Loucy (cell line): ENCODE data around the gene ZNF423.

ENCODE experiments used
- H2AFZ ChIP-seq: fragments of 200-600 bp; sonication (generic); 2 replicates; pipeline ENCODE4 v1.6.0; 2016; ENCODE audit warnings: antibody characterized with exemption, mild to moderate bottlenecking, low read length, moderate library complexity
- H3F3A ChIP-seq: fragments of 200-600 bp; 2 replicates; pipeline ENCODE4 v1.6.0; 2016; ENCODE audit warnings: antibody characterized with exemption, low read depth, mild to moderate bottlenecking
- H3K27me3 ChIP-seq: fragments of 200-600 bp; sonication (generic); 2 replicates; pipeline ENCODE4 v1.6.1; 2014; ENCODE audit warnings: low read length, mild to moderate bottlenecking; ENCODE audit not compliant: insufficient read depth, poor library complexity, severe bottlenecking
- H3K36me3 ChIP-seq: fragments of 200-600 bp; sonication (generic); 2 replicates; pipeline ENCODE4 v1.6.1; 2016; ENCODE audit warnings: low read length; ENCODE audit not compliant: insufficient read depth
- H3K4me1 ChIP-seq: fragments of 200-600 bp; sonication (generic); 2 replicates; pipeline ENCODE4 v1.5.1; 2014; ENCODE audit warnings: low read length, mild to moderate bottlenecking; ENCODE audit not compliant: insufficient read depth, poor library complexity, severe bottlenecking
- H3K4me2 ChIP-seq: fragments of 200-600 bp; sonication (generic); 2 replicates; pipeline ENCODE4 v1.6.0; 2014; ENCODE audit warnings: antibody characterized with exemption, low read length, low read depth, mild to moderate bottlenecking; ENCODE audit not compliant: poor library complexity, severe bottlenecking
- H3K4me3 ChIP-seq: fragments of 200-600 bp; sonication (generic); 2 replicates; pipeline ENCODE4 v1.5.1; 2014; ENCODE audit warnings: low read length, mild to moderate bottlenecking, mixed read lengths; ENCODE audit not compliant: poor library complexity, severe bottlenecking
- H3K79me2 ChIP-seq: fragments of 200-600 bp; sonication (generic); 2 replicates; pipeline ENCODE4 v1.6.1; 2014; ENCODE audit warnings: low read length; ENCODE audit not compliant: insufficient read depth
- H3K9ac ChIP-seq: fragments of 200-600 bp; sonication (generic); 2 replicates; pipeline ENCODE4 v1.6.0; 2014; ENCODE audit warnings: mild to moderate bottlenecking, low read depth, low read length, moderate library complexity; ENCODE audit not compliant: poor library complexity, severe bottlenecking
- H3K9me2 ChIP-seq: fragments of 200-600 bp; sonication (generic); replicated peaks from 2 replicates; pipeline ENCODE4 v1.6.1; 2016; ENCODE audit warnings: low read depth, low read length, mixed read lengths
- H3K9me3 ChIP-seq: fragments of 200-600 bp; sonication (generic); 2 replicates; pipeline ENCODE4 v1.6.1; 2014; ENCODE audit warnings: mild to moderate bottlenecking, antibody characterized with exemption, low read length, low read depth; ENCODE audit not compliant: insufficient read depth
- H4K20me1 ChIP-seq: fragments of 200-600 bp; sonication (generic); 2 replicates; pipeline ENCODE4 v1.6.0; 2014; ENCODE audit warnings: antibody characterized with exemption, low read length, mild to moderate bottlenecking; ENCODE audit not compliant: insufficient read depth, poor library complexity, severe bottlenecking
- CTCF ChIP-seq: fragments of 200-600 bp; sonication (generic); conservative IDR thresholded peaks from 2 replicates; pipeline ENCODE4 v1.5.1; 2014; ENCODE audit warnings: mild to moderate bottlenecking, antibody characterized with exemption, low read length
- EZH2phosphoT487 ChIP-seq: fragments of 200-600 bp; IDR thresholded peaks from 2 replicates; pipeline ENCODE4 v1.6.1; 2018; ENCODE audit warnings: antibody characterized with exemption, mild to moderate bottlenecking, moderate library complexity, borderline replicate concordance

Gene ZNF423

DNA sequence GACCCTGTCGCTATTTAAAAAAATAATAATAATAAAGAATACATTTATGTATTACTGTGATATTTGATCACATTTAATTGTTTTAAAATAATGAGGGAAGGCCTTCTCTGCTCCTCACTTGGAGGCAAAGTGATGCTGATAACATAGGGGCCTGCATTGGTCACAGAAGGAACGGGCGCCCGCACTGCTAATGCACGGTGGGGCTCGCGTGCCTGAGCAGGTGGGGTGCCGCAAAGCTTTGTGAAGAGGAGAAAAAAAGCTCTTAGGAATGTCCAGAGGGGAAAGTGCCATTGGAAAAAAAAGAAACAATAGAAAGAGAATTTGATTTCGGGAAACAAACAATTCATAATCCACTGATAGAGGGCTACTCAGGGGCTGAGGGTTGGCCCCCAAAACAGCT lies 143.8 kb downstream of the ZNF423 start:
- no peaks in the 10 kb centered on the region for H4K20me1 ChIP-seq
- no peaks in the 10 kb centered on the region for H3F3A ChIP-seq
- H3K9me2 ChIP-seq = no peaks in the 10 kb centered on the region
- no peaks in the 10 kb centered on the region for H3K4me1 ChIP-seq
- H3K9me3 ChIP-seq = no peaks in the 10 kb centered on the region
- TF ChIP-seq CTCF (no peak), EZH2phosphoT487 (no peak)
- H3K9ac ChIP-seq = no peak overlapping the region
- H3K4me2 ChIP-seq = no peak overlapping the region
- H3K36me3 ChIP-seq = no peaks in the 10 kb centered on the region
- no peaks in the 10 kb centered on the region for H3K79me2 ChIP-seq
- H2AFZ ChIP-seq = no peak overlapping the region
- H3K4me3 ChIP-seq = no peak overlapping the region
- no peaks in the 10 kb centered on the region for H3K27me3 ChIP-seq

DNA sequence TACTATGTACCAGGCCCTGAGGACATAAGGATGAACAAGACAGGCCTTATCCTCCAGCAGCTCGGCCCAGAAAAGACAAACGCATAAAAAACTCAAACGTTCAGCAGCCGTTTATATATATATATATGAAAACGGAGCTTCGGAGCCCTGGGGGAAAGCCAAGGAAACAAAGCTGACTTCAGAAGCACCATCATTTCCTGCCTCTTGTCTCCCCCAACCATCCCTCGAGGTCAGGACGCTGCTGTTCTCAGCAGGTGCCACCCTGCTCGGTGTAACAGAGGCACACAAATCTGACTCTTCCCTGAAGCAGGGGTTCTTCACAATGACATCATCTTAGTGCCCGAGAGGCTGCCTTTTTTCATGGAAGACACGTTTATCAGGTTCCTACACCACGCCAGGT lies 146.9 kb downstream of the ZNF423 start:
- no peaks in the 10 kb centered on the region for H3K27me3 ChIP-seq
- no peak overlapping the region for H2AFZ ChIP-seq
- H3K4me2 ChIP-seq = no peak overlapping the region

DNA sequence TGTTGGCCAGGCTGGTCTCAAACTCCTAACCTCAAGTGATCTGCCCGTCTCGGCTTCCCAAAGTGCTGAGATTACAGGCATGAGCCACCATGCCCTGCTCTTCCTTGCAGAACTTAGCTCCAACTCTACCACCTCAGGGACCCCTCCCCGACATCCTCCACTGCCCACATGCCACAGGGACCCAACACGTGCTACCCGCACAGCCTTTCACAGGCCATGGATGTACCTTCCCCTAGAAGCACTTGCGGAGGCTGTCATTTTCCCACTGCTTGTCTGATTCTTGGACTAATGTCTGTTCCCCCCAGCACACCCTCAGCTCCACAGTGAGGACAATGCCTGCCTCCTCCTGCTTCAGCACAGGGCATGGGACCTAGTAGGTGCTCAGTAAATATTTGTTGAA lies 147.4 kb downstream of the ZNF423 start:
- Histone ChIP-seq H3K9me3 (no peaks in the 10 kb centered on the region), H4K20me1 (no peaks in the 10 kb centered on the region), H3K79me2 (no peaks in the 10 kb centered on the region), H3K36me3 (no peaks in the 10 kb centered on the region), H3K4me1 (no peaks in the 10 kb centered on the region), H3K4me3 (no peak overlapping the region), H3K9ac (no peak overlapping the region), H3K4me2 (no peak overlapping the region), H3K9me2 (no peaks in the 10 kb centered on the region), H3K27me3 (no peaks in the 10 kb centered on the region), H3F3A (no peaks in the 10 kb centered on the region), H2AFZ (no peak overlapping the region)
- TF ChIP-seq EZH2phosphoT487 (no peak), CTCF (no peak)

More for the DNA sequence above, 146.9 kb downstream of the ZNF423 start:
- H4K20me1 ChIP-seq = no peaks in the 10 kb centered on the region
- no peaks in the 10 kb centered on the region for H3K79me2 ChIP-seq
- no peak for TF ChIP-seq CTCF
- no peak for TF ChIP-seq EZH2phosphoT487
- H3K9ac ChIP-seq = no peak overlapping the region
- H3K4me1 ChIP-seq = no peaks in the 10 kb centered on the region
- H3F3A ChIP-seq = no peaks in the 10 kb centered on the region
- H3K9me3 ChIP-seq = no peaks in the 10 kb centered on the region
- H3K4me3 ChIP-seq = no peak overlapping the region
- H3K36me3 ChIP-seq = no peaks in the 10 kb centered on the region
- no peaks in the 10 kb centered on the region for H3K9me2 ChIP-seq
